ENCODE measurements around the gene MYO9B. TPM values are rescaled to one million over a fixed set of nuclear protein-coding genes. Genes with fewer than 3 reads are reported as not detected.

Gene MYO9B
- total and polyA plus RNA-seq, 4 donors = 44.3 to 121 (median 97.2) TPM

- ATAC-seq (ENCODE audit: insufficient read depth, low FRiP score) (no peak), DNase-seq (no peak)
- Histone ChIP-seq H3K9ac (ENCODE audit: insufficient read depth in 1 of 2, low read length in 2 of 2) (no peak overlapping the region), H3K36me3 (ENCODE audit: control insufficient read depth in 4 of 4, insufficient read depth in 4 of 4, low read length in 4 of 4) (peaks cover 4 to 18% (median 14%) of the 10 kb centered on the region in 4 donors), H3K4me3 (no peak overlapping the region), H3K27ac (ENCODE audit: low read depth in 1 of 2, low read length in 1 of 2) (no peak overlapping the region), H3K27me3 (ENCODE audit: control insufficient read depth in 3 of 3, insufficient read depth in 3 of 3, low read length in 2 of 3) (no peaks in the 10 kb centered on the region), H3K9me3 (ENCODE audit: control insufficient read depth in 4 of 4, insufficient read depth in 3 of 4, low read length in 3 of 4) (no peaks in the 10 kb centered on the region), H3K4me1 (ENCODE audit: control insufficient read depth in 5 of 5, insufficient read depth in 5 of 5, low read length in 5 of 5) (peaks cover 0 to 13% (median 8%) of the 10 kb centered on the region in 5 donors)
- no peak for TF ChIP-seq CTCF (IDR thresholded peaks at IDR 0.05; ENCODE audit: control extremely low read depth, extremely low read depth)
- WGBS, 2 donors = 96 to 99% methylated on average over 8 of the region's 8 CpGs
Observed at GRCh38 chr19:17219286-17219685, 143.7 kb downstream of the MYO9B start.

GRCh38 chr19:17220207-17220758 is 144.7 kb downstream of the MYO9B start:
- 60 to 62% methylated on average over 14 of the region's 14 CpGs for WGBS, 2 donors
- TF ChIP-seq CTCF (IDR thresholded peaks at IDR 0.05; ENCODE audit: control extremely low read depth, extremely low read depth) = no peak
- ATAC-seq (ENCODE audit: insufficient read depth, low FRiP score) (no peak), DNase-seq (no peak)
- H3K4me3 ChIP-seq = no peak overlapping the region
- H3K9ac ChIP-seq (ENCODE audit: insufficient read depth in 1 of 2, low read length in 2 of 2) = no peak overlapping the region
- no peaks in the 10 kb centered on the region for H3K9me3 ChIP-seq (ENCODE audit: control insufficient read depth in 4 of 4, insufficient read depth in 3 of 4, low read length in 3 of 4)
- no peaks in the 10 kb centered on the region for H3K27me3 ChIP-seq (ENCODE audit: control insufficient read depth in 3 of 3, insufficient read depth in 3 of 3, low read length in 2 of 3)
- peaks cover 4 to 18% (median 14%) of the 10 kb centered on the region in 4 donors for H3K36me3 ChIP-seq (ENCODE audit: control insufficient read depth in 4 of 4, insufficient read depth in 4 of 4, low read length in 4 of 4)
- H3K27ac ChIP-seq (ENCODE audit: low read depth in 1 of 2, low read length in 1 of 2) = no peak overlapping the region
- peaks cover 0 to 7% (median 5%) of the 10 kb centered on the region in 5 donors for H3K4me1 ChIP-seq (ENCODE audit: control insufficient read depth in 5 of 5, insufficient read depth in 5 of 5, low read length in 5 of 5)

- 86 to 92% methylated on average over 10 of the region's 10 CpGs for WGBS, 2 donors
- ATAC-seq (ENCODE audit: insufficient read depth, low FRiP score) (no peak), DNase-seq (no peak)
- Histone ChIP-seq H3K9me3 (ENCODE audit: control insufficient read depth in 4 of 4, insufficient read depth in 3 of 4, low read length in 3 of 4) (no peaks in the 10 kb centered on the region), H3K4me3 (no peak overlapping the region), H3K4me1 (ENCODE audit: control insufficient read depth in 5 of 5, insufficient read depth in 5 of 5, low read length in 5 of 5) (peaks cover 0 to 5% (median 0%) of the 10 kb centered on the region in 5 donors), H3K27me3 (ENCODE audit: control insufficient read depth in 3 of 3, insufficient read depth in 3 of 3, low read length in 2 of 3) (no peaks in the 10 kb centered on the region), H3K9ac (ENCODE audit: insufficient read depth in 1 of 2, low read length in 2 of 2) (no peak overlapping the region), H3K36me3 (ENCODE audit: control insufficient read depth in 4 of 4, insufficient read depth in 4 of 4, low read length in 4 of 4) (peaks cover 0 to 3% (median under 1%) of the 10 kb centered on the region in 4 donors), H3K27ac (ENCODE audit: low read depth in 1 of 2, low read length in 1 of 2) (no peak overlapping the region)
- TF ChIP-seq CTCF (IDR thresholded peaks at IDR 0.05; ENCODE audit: control extremely low read depth, extremely low read depth) = no peak
Observed at GRCh38 chr19:17225053-17225452, 149.5 kb downstream of the MYO9B start.
